Amniotic stem cell (primary cell): Measurements from ENCODE around the gene POLE4.

Source experiments
- DNase-seq: peaks from one replicate; lab custom pipeline; 2025; lab: John Stamatoyannopoulos, UW

Gene POLE4

DNA sequence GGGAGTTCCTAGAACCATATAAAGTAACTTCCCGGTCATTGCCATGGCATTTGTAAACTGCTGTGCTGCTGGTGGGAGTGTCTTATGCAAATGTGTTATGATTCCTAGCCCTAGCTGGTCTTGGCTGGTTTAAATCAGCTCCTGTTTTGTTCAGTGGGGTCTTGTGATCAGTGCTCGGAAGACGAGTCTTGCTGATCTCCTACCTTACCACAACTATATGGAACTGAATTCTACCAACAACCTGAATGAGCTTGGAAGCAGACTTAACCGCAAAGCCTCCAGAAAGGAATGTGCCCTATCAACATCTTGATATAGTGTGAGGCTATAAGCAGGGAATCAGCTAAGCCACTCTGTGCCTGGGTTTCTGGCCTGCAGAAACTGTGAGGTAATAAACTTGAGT lies 33.5 kb downstream of the POLE4 start:
- DNase-seq: no peak

DNA sequence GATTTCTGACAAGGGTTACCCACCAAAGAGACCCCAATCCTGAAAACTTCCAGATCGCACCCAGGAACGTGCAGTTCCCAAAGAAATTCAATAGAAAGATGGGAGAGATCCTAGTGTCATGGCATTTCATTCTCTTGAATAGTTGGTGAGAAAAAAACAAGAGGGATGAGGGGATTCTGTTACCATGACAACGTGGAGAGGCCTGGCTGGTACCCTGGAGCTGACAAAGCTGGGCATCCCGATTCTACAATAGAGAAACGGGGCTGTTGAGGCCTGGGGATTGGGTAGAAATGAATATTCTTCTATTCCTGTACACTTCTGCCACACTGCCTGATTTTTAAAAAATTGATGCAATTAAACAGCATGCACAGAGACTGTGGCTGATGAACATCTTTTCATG lies 41.0 kb downstream of the POLE4 start:
- no peak for DNase-seq

- DNase-seq: no peak
Observed at GRCh38 chr2:75002007-75002406, 43.6 kb downstream of the POLE4 start.

- no peak for DNase-seq
Observed at GRCh38 chr2:75003276-75003675, 44.8 kb downstream of the POLE4 start.

DNA sequence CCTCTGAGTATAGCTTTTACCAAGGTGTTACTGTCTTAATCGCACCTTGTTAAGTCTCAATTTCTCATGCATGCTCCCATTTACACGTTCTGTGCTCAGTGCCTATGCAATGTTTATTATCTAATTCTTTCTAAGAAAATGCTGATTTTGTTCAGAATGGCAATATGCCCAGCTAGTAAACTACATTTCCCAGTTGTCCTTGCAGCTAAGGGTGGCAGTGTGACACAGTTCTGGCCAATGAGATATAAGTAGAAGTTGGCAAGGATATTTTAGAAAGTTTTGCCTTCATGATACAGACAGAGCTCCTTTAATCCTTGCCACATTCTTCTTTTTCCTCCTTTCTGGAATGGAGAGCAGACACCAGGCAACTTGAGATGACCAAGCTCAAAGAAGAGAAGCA lies 45.3 kb downstream of the POLE4 start:
- DNase-seq: no peak

- DNase-seq: no peak
Observed at GRCh38 chr2:75006041-75006440, 47.6 kb downstream of the POLE4 start.

GRCh38 chr2:75007061-75007460 lies 48.6 kb downstream of the POLE4 start:
- DNase-seq: no peak

DNA sequence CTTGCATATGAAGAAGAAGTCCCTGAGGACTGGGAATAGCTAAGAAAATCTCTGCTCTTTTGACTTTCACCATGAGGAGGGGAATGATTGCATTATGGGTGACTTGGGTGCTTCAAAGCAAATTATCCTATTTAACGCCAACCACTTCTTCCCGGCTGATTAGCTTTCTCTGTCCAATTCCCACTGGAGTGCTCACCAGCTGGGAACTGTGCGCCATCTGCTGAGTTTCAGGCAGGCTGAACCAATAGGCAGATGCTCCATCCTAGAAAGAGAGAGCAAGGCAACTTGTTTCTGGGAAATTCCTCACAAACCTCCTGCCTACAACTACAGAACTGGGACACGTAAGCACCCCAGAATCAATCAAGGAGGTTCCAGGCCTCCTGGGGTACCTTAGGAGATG lies 49.4 kb downstream of the POLE4 start:
- no peak for DNase-seq

DNA sequence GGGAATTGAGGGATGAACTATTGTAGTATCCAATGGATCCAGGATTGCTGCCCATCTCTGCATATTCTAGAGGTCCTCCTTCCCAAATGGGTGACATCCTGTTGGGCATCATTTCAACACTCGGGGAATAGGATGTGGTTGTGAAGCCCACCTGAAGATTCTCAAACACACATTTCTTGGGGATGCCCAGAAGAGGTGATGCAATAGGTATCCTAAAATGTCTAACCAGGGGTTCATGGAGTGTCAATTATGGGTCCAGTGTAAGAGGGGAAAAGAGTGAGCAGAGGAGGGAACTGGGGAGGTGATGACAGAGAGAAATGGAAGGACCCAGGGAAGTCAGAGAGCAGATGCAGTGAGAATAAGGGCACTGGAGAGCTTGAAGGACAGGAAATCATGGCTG lies 52.1 kb downstream of the POLE4 start:
- no peak for DNase-seq

DNA sequence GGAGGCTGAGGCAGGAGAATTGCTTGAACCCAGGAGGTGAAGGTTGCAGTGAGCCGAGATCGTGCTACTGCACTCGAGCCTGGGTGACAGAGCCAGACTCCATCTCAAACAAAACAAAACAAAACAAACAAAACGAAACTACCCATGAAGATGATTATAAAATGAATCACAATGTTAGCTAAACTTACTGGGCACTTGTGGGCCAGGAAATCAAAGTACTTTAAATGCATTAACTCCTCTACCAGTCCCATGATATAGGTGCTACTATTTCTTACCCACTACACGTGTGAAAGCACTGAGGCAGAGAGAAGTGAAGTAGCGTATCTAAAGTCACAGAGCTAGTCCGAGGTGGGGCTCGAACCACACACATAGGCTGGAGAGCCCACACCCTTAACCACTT lies 53.6 kb downstream of the POLE4 start:
- DNase-seq: no peak

DNA sequence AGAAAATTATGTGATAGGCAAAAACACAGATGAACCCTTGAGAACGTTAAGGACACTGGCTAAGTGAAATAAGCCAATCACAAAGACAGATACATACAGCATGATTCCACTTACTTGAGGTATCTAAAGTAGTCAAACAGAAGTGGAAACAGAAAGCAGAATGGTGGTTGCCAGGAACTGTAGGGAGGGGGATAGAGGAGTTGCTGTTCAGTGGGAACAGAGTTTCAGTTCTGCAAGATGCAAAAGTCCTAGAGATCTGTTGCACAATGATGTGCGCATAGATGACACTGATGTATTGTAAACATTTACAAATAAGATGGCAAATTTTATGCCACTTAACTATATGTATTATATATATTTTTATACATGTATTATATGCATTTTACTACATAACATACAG lies 59.7 kb downstream of the POLE4 start:
- no peak for DNase-seq
